Lung (tissue), 12 donors: Measurements from ENCODE around the gene CLN5. TPM values are rescaled to one million over a fixed set of nuclear protein-coding genes. Genes with fewer than 3 reads are reported as not detected.

ENCODE experiments used
- ATAC-seq: fragments of 200-7000 bp; cut with Tn5 transposase; one replicate; pipeline ENCODE4 v1.9.1; 2020; ENCODE audit warnings: moderate number of reproducible peaks; ENCODE audit not compliant: insufficient read depth, low FRiP score
- DNase-seq, 3 donors: peaks; one replicate each; pipeline ENCODE4 v3.0.0-alpha.2; 2013 to 2017
- H3K27ac ChIP-seq, 2 donors: one replicate each; pipeline ENCODE4 v1.5.1; 2013; ENCODE audit warnings: mild to moderate bottlenecking in 2 of 2, moderate library complexity in 2 of 2, control low read depth in 1 of 2, inconsistent platforms in 1 of 2, low read depth in 1 of 2, low read length in 1 of 2
- H3K27me3 ChIP-seq, 3 donors: one replicate each; pipeline ENCODE4 v1.5.1; 2013; ENCODE audit warnings: low read length in 2 of 3; ENCODE audit not compliant: control insufficient read depth in 3 of 3, insufficient read depth in 3 of 3
- H3K36me3 ChIP-seq, 4 donors: one replicate each; pipeline ENCODE4 v1.5.1; 2013; ENCODE audit warnings: low read length in 4 of 4, mild to moderate bottlenecking in 1 of 4, moderate library complexity in 1 of 4; ENCODE audit not compliant: control insufficient read depth in 4 of 4, insufficient read depth in 4 of 4
- H3K4me1 ChIP-seq, 5 donors: one replicate each; pipeline ENCODE4 v1.5.1; 2013; ENCODE audit warnings: low read length in 5 of 5, mild to moderate bottlenecking in 2 of 5, moderate library complexity in 1 of 5; ENCODE audit not compliant: control insufficient read depth in 5 of 5, insufficient read depth in 5 of 5
- H3K4me3 ChIP-seq: one replicate; pipeline ENCODE4 v1.5.1; 2013; ENCODE audit warnings: mild to moderate bottlenecking, control low read depth, moderate library complexity
- H3K9ac ChIP-seq, 2 donors: one replicate each; pipeline ENCODE4 v1.5.1; 2013; ENCODE audit warnings: low read length in 2 of 2, control low read depth in 1 of 2; ENCODE audit not compliant: insufficient read depth in 1 of 2
- H3K9me3 ChIP-seq, 4 donors: one replicate each; pipeline ENCODE4 v1.5.1; 2013; ENCODE audit warnings: low read length in 3 of 4, mild to moderate bottlenecking in 1 of 4, moderate library complexity in 1 of 4; ENCODE audit not compliant: control insufficient read depth in 4 of 4, insufficient read depth in 3 of 4
- WGBS, 2 donors: extraction: QIAGEN DNeasy Blood & Tissue Kit; methylation state at CpG; one replicate each; pipeline ENCODE4 v1.1.7; 2013; 5-methylcytosine and 5-hydroxymethylcytosine counted together
- polyA plus RNA-seq, 2 donors: library from polyadenylated mRNA; stranded (reverse); fragments of 200-250 nt; gene quantifications; one replicate each; pipeline ENCODE4 v1.2.1, GENCODE V29; 2013
- total RNA-seq, 2 donors: library from RNA; depleted of rRNA in 1 of 2; stranded (reverse); fragments of >200 nt in 1 of 2; gene quantifications; one replicate each; pipeline ENCODE4 v1.2.1, GENCODE V29; 2014 to 2021
- TF ChIP-seq, protein P1 (sequence below): IDR thresholded peaks from 2 replicates; pipeline ENCODE4 v1.5.1; 2012; ENCODE audit warnings: mild to moderate bottlenecking; ENCODE audit errors: control extremely low read depth, extremely low read depth
- donor health status: control.
- donor health status: control.
- donor health status: Bipolar disorder and iron deficiency.
- donor health status: healthy.
- donor health status: DM: yes; HTN: yes; CAD: no.

CLN5 gene
- total and polyA plus RNA-seq, 4 donors = 18.0 to 41.7 (median 26.7) TPM

DNA sequence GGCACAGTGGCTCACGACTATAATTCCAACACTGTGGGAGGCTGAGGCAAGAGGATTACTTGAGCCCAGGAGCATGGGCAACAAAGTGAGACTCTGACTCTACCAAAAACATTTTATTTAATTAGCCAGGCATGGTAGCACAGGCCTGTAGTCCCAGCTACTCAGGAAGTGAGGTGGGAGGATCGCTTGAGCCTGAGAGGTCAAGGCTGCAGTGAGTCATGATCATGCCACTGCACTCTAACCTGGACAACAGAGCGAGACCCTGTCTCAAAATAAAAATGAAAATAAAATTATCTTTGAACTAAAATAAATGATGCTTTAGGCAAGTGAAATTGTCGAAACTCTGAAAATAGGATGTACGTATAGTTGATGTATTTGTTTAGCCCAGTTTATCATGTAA is 8.2 kb upstream of the CLN5 start:
- DNase-seq = no peak
- H3K36me3 ChIP-seq = no peaks in the 10 kb centered on the region
- WGBS, 2 donors = 66 to 77% methylated on average over 5 of the region's 5 CpGs
- TF ChIP-seq, protein P1, sequence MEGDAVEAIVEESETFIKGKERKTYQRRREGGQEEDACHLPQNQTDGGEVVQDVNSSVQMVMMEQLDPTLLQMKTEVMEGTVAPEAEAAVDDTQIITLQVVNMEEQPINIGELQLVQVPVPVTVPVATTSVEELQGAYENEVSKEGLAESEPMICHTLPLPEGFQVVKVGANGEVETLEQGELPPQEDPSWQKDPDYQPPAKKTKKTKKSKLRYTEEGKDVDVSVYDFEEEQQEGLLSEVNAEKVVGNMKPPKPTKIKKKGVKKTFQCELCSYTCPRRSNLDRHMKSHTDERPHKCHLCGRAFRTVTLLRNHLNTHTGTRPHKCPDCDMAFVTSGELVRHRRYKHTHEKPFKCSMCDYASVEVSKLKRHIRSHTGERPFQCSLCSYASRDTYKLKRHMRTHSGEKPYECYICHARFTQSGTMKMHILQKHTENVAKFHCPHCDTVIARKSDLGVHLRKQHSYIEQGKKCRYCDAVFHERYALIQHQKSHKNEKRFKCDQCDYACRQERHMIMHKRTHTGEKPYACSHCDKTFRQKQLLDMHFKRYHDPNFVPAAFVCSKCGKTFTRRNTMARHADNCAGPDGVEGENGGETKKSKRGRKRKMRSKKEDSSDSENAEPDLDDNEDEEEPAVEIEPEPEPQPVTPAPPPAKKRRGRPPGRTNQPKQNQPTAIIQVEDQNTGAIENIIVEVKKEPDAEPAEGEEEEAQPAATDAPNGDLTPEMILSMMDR = no peak
- H3K4me3 ChIP-seq = no peak overlapping the region
- no peak overlapping the region for H3K27ac ChIP-seq
- no peak overlapping the region for H3K9ac ChIP-seq
- H3K4me1 ChIP-seq = peaks cover 0 to 4% (median 0%) of the 10 kb centered on the region in 5 donors
- H3K27me3 ChIP-seq = peaks cover 0 to 8% (median 0%) of the 10 kb centered on the region in 3 donors
- no peaks in the 10 kb centered on the region for H3K9me3 ChIP-seq
- ATAC-seq = no peak

DNA sequence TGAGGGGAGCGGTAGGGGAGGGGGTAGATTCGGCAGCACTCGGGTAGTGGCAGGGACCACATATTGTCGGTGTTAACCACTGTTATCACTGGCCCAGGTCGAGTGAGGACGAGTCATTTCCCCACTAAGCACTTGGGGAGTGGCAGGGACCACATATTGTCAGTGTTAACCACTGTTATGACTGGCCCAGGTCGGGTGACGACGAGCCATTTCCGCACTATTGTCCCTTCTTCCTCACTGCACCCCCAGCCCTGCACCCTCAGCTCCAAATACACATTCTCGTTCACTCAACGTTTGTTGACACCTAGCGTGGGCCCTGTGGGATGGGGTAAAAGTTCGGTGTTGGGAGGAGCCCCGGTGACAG is 467 bp upstream of the CLN5 start:
- peak overlapping the region; percentile 89 to 97 for H3K27ac ChIP-seq
- peak overlapping the region; percentile 27 for H3K4me3 ChIP-seq
- H3K4me1 ChIP-seq = peaks cover 0 to 21% (median 5%) of the 10 kb centered on the region in 5 donors
- TF ChIP-seq, protein P1 = no peak
- ATAC-seq (peak; percentile 14), DNase-seq (peak in 1 of 3 donors; percentile 41)
- H3K9me3 ChIP-seq = no peaks in the 10 kb centered on the region
- peak overlapping the region; percentile 49 to 73 for H3K9ac ChIP-seq
- no peaks in the 10 kb centered on the region for H3K27me3 ChIP-seq
- 24 to 32% methylated on average over 15 of the region's 15 CpGs for WGBS, 2 donors
- peaks cover 0 to 9% (median 6%) of the 10 kb centered on the region in 4 donors for H3K36me3 ChIP-seq

GRCh38 chr13:76992548-76993001 is 694 bp downstream of the CLN5 start:
- WGBS, 2 donors = 2 to 4% methylated on average over 20 of the region's 20 CpGs
- DNase-seq (peak in 2 of 3 donors; percentile 28 to 56), ATAC-seq (peak; percentile 19)
- Histone ChIP-seq H3K9me3 (no peaks in the 10 kb centered on the region), H3K36me3 (peaks cover 0 to 15% (median 7%) of the 10 kb centered on the region in 4 donors), H3K9ac (peak overlapping the region; percentile 70 to 88), H3K4me1 (peaks cover 0 to 21% (median 5%) of the 10 kb centered on the region in 5 donors), H3K27me3 (no peaks in the 10 kb centered on the region), H3K4me3 (peak overlapping the region; percentile 75), H3K27ac (peak overlapping the region; percentile 89 to 97)
- TF ChIP-seq, protein P1 = no peak

DNA sequence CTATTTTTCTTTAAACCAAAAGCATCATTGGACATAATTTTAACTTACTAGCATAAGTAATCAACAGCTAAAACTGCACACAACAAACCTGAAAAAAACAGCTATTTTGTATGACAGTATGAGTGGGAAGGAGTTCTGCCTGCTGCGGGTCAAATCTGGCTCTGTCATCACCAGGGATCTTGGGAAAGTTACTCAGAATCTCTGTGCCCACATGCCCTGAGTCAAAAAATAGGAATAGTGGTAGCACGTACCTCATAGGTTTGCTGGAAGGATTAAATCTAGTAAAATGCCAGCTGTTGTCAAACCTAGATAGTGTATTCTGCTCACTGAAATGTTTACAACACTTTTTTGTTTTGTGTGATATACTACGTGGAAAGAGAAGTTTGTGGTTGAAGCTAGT is 1.1 kb downstream of the CLN5 start:
- no peaks in the 10 kb centered on the region for H3K9me3 ChIP-seq
- ATAC-seq = no peak
- peak overlapping the region in 1 of 2 donors; percentile 89 for H3K27ac ChIP-seq
- peaks cover 2 to 18% (median 7%) of the 10 kb centered on the region in 4 donors for H3K36me3 ChIP-seq
- peaks cover 0 to 21% (median 5%) of the 10 kb centered on the region in 5 donors for H3K4me1 ChIP-seq
- WGBS, 2 donors = 44 to 47% methylated on average over 3 of the region's 3 CpGs
- H3K4me3 ChIP-seq = no peak overlapping the region
- DNase-seq = peak in 2 of 3 donors; percentile 12 to 20
- peak overlapping the region in 1 of 2 donors; percentile 70 for H3K9ac ChIP-seq
- TF ChIP-seq, protein P1 = no peak
- H3K27me3 ChIP-seq = no peaks in the 10 kb centered on the region
